Stimulated activated CD4-positive, alpha-beta T cell treated with anti-CD3 and anti-CD28 coated beads, TNF-alpha, amount 100 ng/mL, for 24 hours (primary cell): ENCODE data around the gene KCNK3.
"Not testable (repeated sequence)": the region's sequence is repeated elsewhere in the genome, so short reads cannot be mapped to it uniquely, and the experiment has no call there.

ENCODE experiments used
- DNase-seq, 3 experiments: peaks; one replicate each; pipeline ENCODE4 v3.0.0-alpha.2; 2020; ENCODE audit warnings: low read depth in 3 of 3

The KCNK3 gene

DNA sequence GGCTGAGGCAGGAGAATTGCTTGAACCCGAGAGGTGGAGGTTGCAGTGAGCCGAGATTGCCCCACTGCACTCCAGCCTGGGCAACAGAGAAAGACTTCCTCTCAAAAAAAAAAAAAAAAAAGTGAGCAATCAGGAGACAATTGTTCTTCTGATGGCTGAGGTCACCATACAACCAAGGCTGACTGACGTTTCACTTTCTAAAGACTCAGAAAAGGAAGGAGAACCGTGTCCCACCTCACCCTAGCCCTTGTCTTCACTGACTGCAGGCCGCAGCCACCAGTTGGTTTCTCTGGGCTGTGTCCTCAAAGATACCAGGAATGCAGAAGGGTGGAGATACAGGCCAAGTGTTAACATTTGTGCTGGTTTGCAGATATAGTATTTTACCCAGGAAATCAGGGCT lies 63.8 kb downstream of the KCNK3 start:
- DNase-seq, result no peak

GRCh38 chr2:26757873-26758789 lies 65.6 kb downstream of the KCNK3 start:
- no peak for DNase-seq

DNA sequence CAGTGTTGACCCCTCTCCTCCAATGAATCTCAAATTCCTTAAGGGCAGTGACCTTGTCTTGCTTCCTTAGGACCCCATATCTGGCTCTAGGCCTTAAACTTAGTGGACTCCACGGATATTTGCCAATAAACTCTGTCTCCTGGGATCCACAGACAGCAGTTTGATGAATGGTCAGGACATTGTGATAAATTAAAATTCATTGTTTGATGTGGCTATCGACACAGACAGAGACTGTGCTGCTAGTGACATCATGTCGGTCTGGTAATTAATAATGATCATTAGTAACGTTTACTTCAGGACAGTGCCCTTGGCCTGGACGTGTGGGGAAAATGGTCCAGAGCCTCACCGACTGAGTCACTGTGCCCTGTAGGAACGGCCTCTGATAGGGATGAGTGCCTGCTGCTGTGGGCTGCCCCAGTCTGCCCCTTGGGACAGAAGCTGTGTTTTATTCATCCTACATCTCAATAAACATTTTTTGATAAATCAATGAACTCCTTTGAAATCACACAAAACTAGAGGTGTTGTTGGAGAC lies 66.3 kb downstream of the KCNK3 start:
- DNase-seq, result no peak

GRCh38 chr2:26759845-26760244 lies 67.3 kb downstream of the KCNK3 start:
- no peak for DNase-seq

GRCh38 chr2:26760991-26761390 lies 68.5 kb downstream of the KCNK3 start:
- not testable (repeated sequence) for DNase-seq

DNA sequence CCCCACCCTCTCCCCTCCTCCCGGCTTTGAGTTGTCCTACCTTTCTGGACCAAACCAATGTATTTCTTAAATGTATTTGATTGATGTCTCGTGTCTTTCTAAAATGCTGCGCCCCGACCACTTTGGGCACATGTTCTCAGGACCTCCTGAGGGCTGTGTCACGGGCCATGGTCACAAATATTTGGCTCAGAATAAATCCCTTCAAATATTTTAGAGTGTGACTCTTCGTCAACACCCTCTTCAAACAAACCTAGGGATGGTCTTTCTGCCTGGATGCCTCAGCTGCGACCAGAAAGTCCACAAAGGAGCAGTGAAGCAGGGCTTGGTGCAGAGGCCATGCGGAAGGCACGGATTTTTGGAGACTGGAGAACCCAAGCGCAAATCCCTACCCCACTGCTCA lies 70.5 kb downstream of the KCNK3 start:
- no peak for DNase-seq

GRCh38 chr2:26764078-26764887 lies 71.8 kb downstream of the KCNK3 start, which contains the start of gene SLC35F6:
Gene SLC35F6, plus strand, starts transcription at chr2:26764284. Its CDS starts 66 bp downstream, at chr2:26764350.
- DNase-seq, result peak; percentile 65 to 79 (median 71)

DNA sequence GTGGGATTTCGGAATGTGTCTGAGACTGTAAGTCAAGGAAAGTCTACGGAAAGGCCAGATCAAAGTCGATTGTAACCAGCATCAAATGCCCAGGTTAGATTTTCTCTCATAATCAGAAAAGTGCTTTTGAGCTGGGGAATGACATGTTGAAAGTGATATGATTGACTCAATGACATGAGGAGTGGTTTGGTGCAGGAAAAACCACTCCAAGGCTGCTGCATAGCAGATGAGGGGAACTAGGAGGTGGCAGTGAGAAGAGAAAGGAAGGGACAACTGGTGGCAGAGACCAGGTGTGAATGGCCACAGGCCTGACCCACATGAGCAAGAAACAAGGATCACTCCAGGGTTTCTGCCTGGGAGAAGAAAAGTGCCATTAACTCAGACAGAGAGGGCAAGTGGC lies 72.4 kb downstream of the KCNK3 start:
- no peak for DNase-seq

DNA sequence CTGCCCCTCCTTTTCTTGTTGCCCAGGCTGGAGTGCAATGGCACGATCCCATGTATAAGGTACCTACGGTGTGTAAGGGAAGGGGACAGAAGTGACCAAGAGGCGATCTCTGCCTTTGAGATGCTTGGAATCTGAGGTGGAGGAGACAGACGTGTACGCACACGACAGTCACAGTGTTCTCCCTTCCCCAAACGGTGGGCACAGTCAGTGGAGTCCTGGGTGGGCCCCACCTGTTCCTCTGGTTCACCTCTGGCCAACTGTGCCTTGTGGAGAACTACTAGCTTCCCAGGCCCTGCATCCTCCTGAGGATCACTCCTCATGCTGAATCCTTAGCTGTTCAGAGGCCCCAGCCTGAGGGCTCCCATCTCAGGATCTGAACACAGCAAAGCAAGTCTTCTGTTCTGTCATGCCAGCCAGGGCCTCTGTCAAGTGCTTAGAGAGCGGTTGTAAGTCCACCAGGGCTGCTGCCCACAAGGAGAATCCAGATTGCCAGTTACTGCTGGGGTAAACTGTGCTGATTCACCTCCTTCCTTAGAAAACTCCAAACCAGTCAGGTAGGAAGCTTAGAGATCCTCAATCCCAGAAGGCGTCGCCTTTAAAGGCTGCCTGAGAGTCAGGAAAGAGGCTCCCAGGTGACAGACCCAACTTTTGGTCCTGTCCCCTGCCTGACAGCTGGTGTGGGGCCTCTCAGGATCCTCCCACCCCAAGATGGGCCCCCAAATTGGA lies 73.1 kb downstream of the KCNK3 start:
- DNase-seq, result no peak

- DNase-seq, result no peak
Observed at GRCh38 chr2:26767129-26767528, 74.6 kb downstream of the KCNK3 start.

DNA sequence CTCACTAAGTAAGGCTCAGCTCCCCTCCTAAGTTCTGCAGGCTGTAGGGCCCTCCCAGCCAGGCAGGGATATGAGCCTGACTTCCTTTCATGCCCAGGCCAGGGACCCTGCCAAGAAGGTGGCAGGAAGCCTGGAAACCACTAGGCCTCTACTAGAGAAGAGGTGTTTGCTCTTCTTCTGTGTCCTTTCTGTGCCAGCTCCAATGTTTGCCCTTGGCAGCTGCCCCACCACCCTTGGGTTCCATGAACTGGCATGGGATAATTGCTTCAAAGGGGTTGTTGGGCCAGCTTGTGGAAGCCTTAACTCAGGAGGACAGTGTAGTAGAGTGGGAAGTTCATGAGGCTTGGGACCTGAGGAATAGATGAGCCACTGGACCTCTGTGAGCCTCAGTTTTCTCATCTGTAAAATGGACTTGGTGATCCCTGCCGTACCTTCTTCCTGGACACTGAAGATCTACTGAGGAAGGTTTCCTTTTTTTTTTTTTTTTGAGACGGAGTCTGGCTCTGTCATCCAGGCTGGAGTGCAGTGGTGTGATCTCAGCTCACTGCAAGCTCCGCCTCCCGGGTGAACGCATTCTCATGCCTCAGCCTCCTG lies 75.5 kb downstream of the KCNK3 start:
- no peak for DNase-seq

GRCh38 chr2:26768759-26769088 lies 76.2 kb downstream of the KCNK3 start:
- DNase-seq, result no peak

DNA sequence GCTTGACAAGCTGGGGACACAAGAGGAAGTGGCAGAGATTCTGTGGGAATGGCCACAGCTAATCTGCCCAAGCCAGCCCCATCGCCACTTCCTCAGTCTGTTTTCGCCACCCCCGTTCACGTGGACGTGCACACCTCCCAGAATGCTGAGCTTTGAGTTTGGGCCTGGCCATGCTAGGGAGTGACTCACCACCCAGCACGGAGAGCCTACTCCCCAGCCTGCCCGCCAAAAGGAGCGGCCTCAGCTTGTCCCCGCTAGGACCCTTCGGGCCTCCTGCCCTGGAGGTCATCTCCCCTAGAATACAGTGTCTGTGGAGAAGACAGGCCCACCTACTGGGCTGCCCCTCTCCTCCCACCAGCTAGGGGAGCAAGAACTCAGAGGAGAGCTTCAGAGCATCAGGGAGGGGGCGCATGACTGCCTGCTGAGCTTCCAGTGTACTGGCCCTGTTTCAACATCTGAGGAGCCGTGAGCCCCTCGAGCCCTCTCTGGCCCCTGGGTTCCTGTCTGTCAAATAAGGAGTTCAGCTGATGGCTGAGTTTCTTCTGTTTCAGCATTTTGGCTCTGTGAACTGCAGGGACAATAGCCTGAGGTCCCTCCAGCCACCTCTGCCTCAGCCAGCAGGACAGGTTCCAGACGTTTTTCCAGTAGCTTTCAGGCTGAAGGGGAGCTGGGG lies 76.7 kb downstream of the KCNK3 start:
- DNase-seq, result no peak

DNA sequence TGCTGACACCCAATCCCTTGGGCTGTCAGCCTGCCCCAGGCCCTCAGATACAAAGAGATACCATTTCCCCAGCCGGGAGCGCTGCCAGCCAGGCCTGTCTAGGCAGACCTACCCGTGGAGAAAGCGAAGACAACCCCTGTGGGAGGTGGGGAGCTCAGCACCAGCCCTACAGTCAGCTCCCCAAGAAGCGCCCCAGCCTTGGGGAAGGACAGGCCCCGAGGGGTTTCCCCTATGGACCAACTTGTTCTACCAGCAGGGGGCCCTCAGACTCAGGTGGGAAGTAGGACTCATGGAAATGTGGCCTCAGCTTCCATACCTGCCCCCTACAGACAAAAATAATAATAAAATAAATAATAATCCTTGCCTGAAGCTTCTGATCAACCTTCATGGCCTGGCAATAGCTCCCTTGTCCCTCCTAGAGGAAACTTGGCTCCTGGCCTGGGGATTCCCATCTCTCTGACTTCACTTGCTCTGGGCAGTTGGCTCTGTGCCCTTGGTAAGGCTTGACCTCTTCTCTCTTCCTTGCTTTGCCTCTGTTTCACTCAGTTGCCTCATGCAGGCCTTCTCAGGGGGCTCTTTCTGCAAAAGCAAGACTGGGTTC lies 78.6 kb downstream of the KCNK3 start:
- DNase-seq, result peak in 1 of 3 experiments; percentile 32

DNA sequence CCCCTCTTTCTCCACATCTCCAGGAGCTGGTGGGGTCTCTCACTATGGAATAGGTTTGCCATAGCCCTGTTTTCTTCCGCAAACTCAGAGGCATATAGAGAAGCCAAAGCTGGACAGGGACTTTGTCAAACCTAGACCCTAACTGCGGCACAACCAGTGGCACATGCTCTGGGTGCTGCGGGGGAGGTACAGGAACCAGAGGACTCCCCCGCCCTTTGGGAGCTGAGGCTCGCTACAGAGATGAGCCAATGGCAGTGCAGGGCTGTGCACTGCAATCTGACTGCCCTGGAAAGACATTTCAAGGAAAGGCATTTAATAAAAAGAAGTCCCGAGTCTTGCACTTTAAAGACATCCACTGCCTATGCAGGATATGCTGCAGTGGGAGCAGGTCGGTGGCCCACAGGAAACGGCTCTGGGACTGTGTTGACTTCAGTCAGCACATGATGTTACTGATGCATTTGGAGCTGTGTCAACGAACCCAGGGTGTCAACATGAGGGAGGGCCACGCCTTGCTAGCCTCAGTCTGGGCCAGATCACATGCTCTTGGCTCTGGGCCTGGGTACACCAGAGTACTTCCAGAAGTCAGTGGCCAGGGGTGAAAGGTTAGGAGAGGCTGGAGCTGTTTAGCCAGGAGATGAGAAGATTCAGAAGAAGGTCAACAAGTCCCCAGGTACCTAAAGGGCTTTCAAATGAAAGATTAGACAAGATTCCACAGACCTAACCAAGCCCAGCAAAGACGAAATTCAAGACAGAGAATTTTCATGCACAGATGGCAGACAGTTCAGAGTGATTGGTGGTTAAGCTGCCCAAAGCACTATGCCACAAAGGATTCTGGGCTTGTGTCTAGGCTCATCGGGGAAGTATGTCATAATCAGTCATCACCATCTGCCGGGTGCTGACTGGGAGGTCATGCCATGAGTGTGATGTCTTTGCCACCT lies 79.8 kb downstream of the KCNK3 start:
- DNase-seq, result no peak

DNA sequence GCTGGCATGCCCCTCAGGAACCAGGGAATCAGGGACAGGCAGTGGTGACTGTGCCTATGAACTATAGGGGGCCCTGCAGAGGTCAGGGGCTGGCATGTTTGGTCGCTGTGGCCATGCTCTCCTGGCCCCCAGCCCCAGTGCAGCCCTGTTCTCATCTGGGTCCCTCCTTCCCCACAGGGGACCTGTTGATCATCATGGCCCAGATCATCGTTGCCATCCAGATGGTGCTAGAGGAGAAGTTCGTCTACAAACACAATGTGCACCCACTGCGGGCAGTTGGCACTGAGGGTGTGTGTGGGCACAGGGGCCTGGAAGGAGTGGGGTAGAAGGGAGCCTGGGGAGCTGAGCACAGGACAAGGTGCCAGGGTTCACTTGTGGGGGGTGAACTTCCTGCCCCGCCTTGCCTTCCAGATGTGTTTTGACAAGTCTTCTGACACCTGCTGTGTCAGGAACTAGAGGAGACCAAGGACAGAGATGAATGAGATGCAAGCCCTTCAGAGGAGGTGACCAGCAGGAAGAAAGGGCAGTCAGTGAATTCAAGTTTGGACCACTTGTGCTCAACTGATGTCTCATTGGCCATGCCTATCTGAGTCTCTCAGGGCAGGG lies 83.8 kb downstream of the KCNK3 start:
- DNase-seq, result no peak

GRCh38 chr2:26778098-26778497 lies 85.6 kb downstream of the KCNK3 start:
- no peak for DNase-seq

- no peak for DNase-seq
Observed at GRCh38 chr2:26778507-26778906, 86.0 kb downstream of the KCNK3 start.

DNA sequence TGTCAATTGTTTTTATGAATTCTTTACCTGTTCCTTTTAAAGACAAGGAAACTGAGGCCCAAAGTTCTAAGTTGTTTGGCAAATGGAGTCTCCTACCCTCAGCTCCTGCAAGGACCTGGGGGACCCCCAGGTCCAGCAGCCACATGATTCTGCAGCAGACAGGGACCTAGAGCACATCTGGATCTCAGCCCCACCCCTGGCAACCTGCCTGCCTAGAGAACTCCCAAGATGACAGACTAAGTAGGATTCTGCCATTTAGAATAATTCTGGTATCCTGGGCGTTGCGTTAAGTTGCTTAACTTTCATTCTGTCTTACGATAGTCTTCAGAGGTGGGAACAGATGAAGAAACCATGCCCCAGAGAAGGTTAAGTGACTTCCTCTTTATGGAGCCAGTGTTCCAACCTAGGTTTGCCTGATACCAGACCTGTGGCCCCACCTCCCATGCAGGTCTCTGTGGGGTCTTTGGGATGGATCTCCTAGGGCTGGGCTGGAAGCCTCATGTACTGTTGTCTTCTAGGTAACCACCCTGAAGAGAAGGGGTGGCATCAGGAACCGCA lies 87.8 kb downstream of the KCNK3 start:
- DNase-seq, result no peak
